Liver (tissue), 9 donors: Measurements from ENCODE around the gene STAT5B. TPM values are rescaled to one million over a fixed set of nuclear protein-coding genes. Genes with fewer than 3 reads are reported as not detected.

ENCODE experiments used
- DNase-seq: peaks from one replicate; pipeline ENCODE4 v3.0.0-alpha.2; 2017; ENCODE audit warnings: low spot score
- H3K27ac ChIP-seq, 2 donors: one replicate each; pipeline ENCODE4 v1.7.0; 2013; ENCODE audit warnings: inconsistent platforms in 2 of 2, low read length in 2 of 2, control low read depth in 1 of 2, low read depth in 1 of 2, mild to moderate bottlenecking in 1 of 2
- H3K27me3 ChIP-seq, 4 donors: one replicate each; pipeline versions ENCODE4 v1.6.1 to v1.7.0; 2013; ENCODE audit warnings: low read length in 3 of 4, inconsistent platforms in 1 of 4, mild to moderate bottlenecking in 1 of 4, moderate library complexity in 1 of 4; ENCODE audit not compliant: control insufficient read depth in 4 of 4, insufficient read depth in 4 of 4
- H3K36me3 ChIP-seq, 4 donors: one replicate each; pipeline versions ENCODE4 v1.6.1 to v1.7.0; 2013; ENCODE audit warnings: low read length in 3 of 4, mild to moderate bottlenecking in 3 of 4, low read depth in 1 of 4, moderate library complexity in 1 of 4; ENCODE audit not compliant: control insufficient read depth in 4 of 4, insufficient read depth in 3 of 4
- H3K4me1 ChIP-seq, 4 donors: one replicate each; pipeline versions ENCODE4 v1.6.1 to v1.7.0; 2013; ENCODE audit warnings: low read length in 3 of 4, mild to moderate bottlenecking in 3 of 4, moderate library complexity in 1 of 4; ENCODE audit not compliant: control insufficient read depth in 4 of 4, insufficient read depth in 4 of 4
- H3K4me3 ChIP-seq, 3 donors: one replicate each; pipeline versions ENCODE4 v1.6.1 to v1.7.0; 2013; ENCODE audit warnings: low read length in 3 of 3, control low read depth in 1 of 3, low read depth in 1 of 3, mild to moderate bottlenecking in 1 of 3
- H3K9ac ChIP-seq, 2 donors: one replicate each; pipeline ENCODE4 v1.7.0; 2013; ENCODE audit warnings: low read length in 2 of 2, mild to moderate bottlenecking in 2 of 2, moderate library complexity in 2 of 2, control low read depth in 1 of 2, low read depth in 1 of 2
- H3K9me3 ChIP-seq, 4 donors: one replicate each; pipeline versions ENCODE4 v1.6.1 to v1.7.0; 2013; ENCODE audit warnings: low read length in 3 of 4; ENCODE audit not compliant: control insufficient read depth in 4 of 4
- CTCF ChIP-seq: fragments of 150-350 bp; IDR thresholded peaks from 2 replicates; pipeline ENCODE4 v1.5.1; 2017; ENCODE audit warnings: improper control_type of control experiment, low read depth, low read length; ENCODE audit not compliant: missing input control
- EGR1 ChIP-seq, 2 donors: IDR thresholded peaks; 2 replicates each; pipeline ENCODE4 v1.6.1; 2016 to 2018; ENCODE audit warnings: antibody characterized with exemption in 2 of 2, low read depth in 2 of 2
- FOXA1 ChIP-seq: IDR thresholded peaks from 2 replicates; pipeline ENCODE4 v1.6.1; 2016; ENCODE audit warnings: antibody characterized with exemption
- FOXA2 ChIP-seq: IDR thresholded peaks from 2 replicates; pipeline ENCODE4 v1.6.1; 2016; ENCODE audit warnings: antibody characterized with exemption
- HNF4G ChIP-seq: IDR thresholded peaks from 2 replicates; pipeline ENCODE4 v1.6.1; 2016; ENCODE audit warnings: antibody characterized with exemption
- JUND ChIP-seq, 2 donors: IDR thresholded peaks; 2 replicates each; pipeline ENCODE4 v1.6.1; 2016; ENCODE audit warnings: antibody characterized with exemption in 2 of 2
- MAX ChIP-seq: IDR thresholded peaks from 2 replicates; pipeline ENCODE4 v1.6.1; 2016; ENCODE audit warnings: antibody characterized with exemption
- NR2F2 ChIP-seq: IDR thresholded peaks from 2 replicates; pipeline ENCODE4 v1.6.1; 2016; ENCODE audit warnings: antibody characterized with exemption
- RAD21 ChIP-seq, 2 donors: IDR thresholded peaks; 2 replicates each; pipeline ENCODE4 v1.6.1; 2016; ENCODE audit warnings: antibody characterized with exemption in 2 of 2, mild to moderate bottlenecking in 2 of 2
- REST ChIP-seq: IDR thresholded peaks from 2 replicates; pipeline ENCODE4 v1.6.1; 2016; ENCODE audit warnings: antibody characterized with exemption, mild to moderate bottlenecking
- RXRA ChIP-seq, 2 donors: IDR thresholded peaks; 2 replicates each; pipeline ENCODE4 v1.6.1; 2017 to 2018; ENCODE audit warnings: antibody characterized with exemption in 2 of 2, mild to moderate bottlenecking in 1 of 2
- SP1 ChIP-seq: IDR thresholded peaks from 2 replicates; pipeline ENCODE4 v1.6.1; 2018; ENCODE audit warnings: antibody characterized with exemption, mild to moderate bottlenecking
- TAF1 ChIP-seq: conservative IDR thresholded peaks from 2 replicates; pipeline ENCODE4 v1.6.1; 2016; ENCODE audit warnings: antibody characterized with exemption, mild to moderate bottlenecking
- YY1 ChIP-seq: IDR thresholded peaks from 2 replicates; pipeline ENCODE4 v1.6.1; 2016; ENCODE audit warnings: antibody characterized with exemption, mild to moderate bottlenecking
- WGBS: extraction: QIAGEN DNeasy Blood & Tissue Kit; methylation state at CpG from one replicate; pipeline ENCODE4 v1.1.7; 2013; 5-methylcytosine and 5-hydroxymethylcytosine counted together
- polyA plus RNA-seq, 2 donors: library from polyadenylated mRNA; stranded (reverse) in 1 of 2; unstranded in 1 of 2; fragments of 200-250 nt in 1 of 2; fragments of >200 nt in 1 of 2; fragmentation: Nextera tagmentation in 1 of 2; extraction: Ambion mirVana in 1 of 2; gene quantifications; one replicate each; pipeline versions ENCODE4 v1.2.1 to v1.2.3, GENCODE V29; 2013 to 2015
- total RNA-seq, 2 donors: library from RNA; depleted of rRNA; stranded (reverse); fragments of >200 nt; gene quantifications; one replicate each; pipeline ENCODE4 v1.2.3, GENCODE V29; 2014
- TF ChIP-seq, protein P1 (sequence below): IDR thresholded peaks from 2 replicates; pipeline ENCODE4 v1.6.1; 2016; ENCODE audit warnings: antibody characterized with exemption
- TF ChIP-seq, protein P2 (sequence below): IDR thresholded peaks from 2 replicates; pipeline ENCODE4 v1.6.1; 2016; ENCODE audit warnings: antibody characterized with exemption
- donor health status: healthy.
- donor health status: healthy.
- donor health status: healthy.
- donor health status: healthy.
- donor health status: healthy.

The STAT5B gene
- total RNA-seq (10 to 100 TPM; 31.0 to 33.9 TPM), polyA plus RNA-seq (10 to 100 TPM in 1 of 2 donors, 1 to 10 TPM in 1; 6.7 to 12.1 TPM)

GRCh38 chr17:42276359-42276608, at the start of gene STAT5B:
TSS of gene STAT5B (minus strand) at chr17:42276391. CDS start at chr17:42232127, 44,264 bp downstream.
- no peaks in the 10 kb centered on the region for H3K36me3 ChIP-seq
- peak within 1 kb of the TSS; percentile 76 to 91 for H3K9ac ChIP-seq
- no peaks in the 10 kb centered on the region for H3K27me3 ChIP-seq
- H3K4me3 ChIP-seq: peak within 1 kb of the TSS; percentile 67 to 98 (median 72)
- peak; percentile 74 for DNase-seq
- H3K9me3 ChIP-seq: no peaks in the 10 kb centered on the region
- under 1% methylated on average over 47 of the region's 47 CpGs for WGBS
- H3K27ac ChIP-seq: peak within 1 kb of the TSS; percentile 98 to 99
- H3K4me1 ChIP-seq: peaks cover 3 to 33% (median 16%) of the 10 kb centered on the region in 4 donors
- TF ChIP-seq HNF4G (no peak), YY1 (no peak)
- TF ChIP-seq, protein P1, sequence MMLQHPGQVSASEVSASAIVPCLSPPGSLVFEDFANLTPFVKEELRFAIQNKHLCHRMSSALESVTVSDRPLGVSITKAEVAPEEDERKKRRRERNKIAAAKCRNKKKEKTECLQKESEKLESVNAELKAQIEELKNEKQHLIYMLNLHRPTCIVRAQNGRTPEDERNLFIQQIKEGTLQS: no peak

- no peak for DNase-seq
- Histone ChIP-seq H3K9ac (no peak overlapping the region), H3K27me3 (no peaks in the 10 kb centered on the region), H3K9me3 (no peaks in the 10 kb centered on the region), H3K4me1 (no peaks in the 10 kb centered on the region), H3K4me3 (no peak overlapping the region), H3K27ac (no peak overlapping the region), H3K36me3 (peaks cover 20 to 91% (median 67%) of the 10 kb centered on the region in 4 donors)
- 86% methylated on average over 7 of the region's 7 CpGs for WGBS
- no peak for TF ChIP-seq TAF1
Observed at GRCh38 chr17:42325026-42325425, 48.8 kb upstream of the STAT5B start.

GRCh38 chr17:42323268-42323773, 47.1 kb upstream of the STAT5B start:
- H3K4me3 ChIP-seq: no peak overlapping the region
- TF ChIP-seq FOXA1 (no peak), NR2F2 (no peak), FOXA2 (no peak), HNF4G (no peak), CTCF (no peak), EGR1 (IDR thresholded peaks at IDR 0.05; ENCODE audit: low read depth in 2 of 2) (no peak), YY1 (no peak), MAX (no peak), JUND (IDR thresholded peaks at IDR 0.05) (no peak), SP1 (no peak), RXRA (IDR thresholded peaks at IDR 0.05) (no peak), REST (no peak), RAD21 (IDR thresholded peaks at IDR 0.05) (no peak)
- TF ChIP-seq, protein P2, sequence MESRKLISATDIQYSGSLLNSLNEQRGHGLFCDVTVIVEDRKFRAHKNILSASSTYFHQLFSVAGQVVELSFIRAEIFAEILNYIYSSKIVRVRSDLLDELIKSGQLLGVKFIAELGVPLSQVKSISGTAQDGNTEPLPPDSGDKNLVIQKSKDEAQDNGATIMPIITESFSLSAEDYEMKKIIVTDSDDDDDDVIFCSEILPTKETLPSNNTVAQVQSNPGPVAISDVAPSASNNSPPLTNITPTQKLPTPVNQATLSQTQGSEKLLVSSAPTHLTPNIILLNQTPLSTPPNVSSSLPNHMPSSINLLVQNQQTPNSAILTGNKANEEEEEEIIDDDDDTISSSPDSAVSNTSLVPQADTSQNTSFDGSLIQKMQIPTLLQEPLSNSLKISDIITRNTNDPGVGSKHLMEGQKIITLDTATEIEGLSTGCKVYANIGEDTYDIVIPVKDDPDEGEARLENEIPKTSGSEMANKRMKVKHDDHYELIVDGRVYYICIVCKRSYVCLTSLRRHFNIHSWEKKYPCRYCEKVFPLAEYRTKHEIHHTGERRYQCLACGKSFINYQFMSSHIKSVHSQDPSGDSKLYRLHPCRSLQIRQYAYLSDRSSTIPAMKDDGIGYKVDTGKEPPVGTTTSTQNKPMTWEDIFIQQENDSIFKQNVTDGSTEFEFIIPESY: no peak
- TF ChIP-seq, protein P1: no peak
- DNase-seq: no peak
- H3K9me3 ChIP-seq: no peaks in the 10 kb centered on the region
- H3K9ac ChIP-seq: no peak overlapping the region
- no peaks in the 10 kb centered on the region for H3K4me1 ChIP-seq
- no peak overlapping the region for H3K27ac ChIP-seq
- peaks cover 16 to 88% (median 62%) of the 10 kb centered on the region in 4 donors for H3K36me3 ChIP-seq
- no peaks in the 10 kb centered on the region for H3K27me3 ChIP-seq
- WGBS: 82% methylated on average over 5 of the region's 5 CpGs
